ENCODE results near the gene ASTN2. TPM values are rescaled to one million over a fixed set of nuclear protein-coding genes. Genes with fewer than 3 reads are reported as not detected.

The ASTN2 gene
- total and polyA plus RNA-seq, 10 donors, result 0.87 to 6.1 (median 3.7) TPM

DNA sequence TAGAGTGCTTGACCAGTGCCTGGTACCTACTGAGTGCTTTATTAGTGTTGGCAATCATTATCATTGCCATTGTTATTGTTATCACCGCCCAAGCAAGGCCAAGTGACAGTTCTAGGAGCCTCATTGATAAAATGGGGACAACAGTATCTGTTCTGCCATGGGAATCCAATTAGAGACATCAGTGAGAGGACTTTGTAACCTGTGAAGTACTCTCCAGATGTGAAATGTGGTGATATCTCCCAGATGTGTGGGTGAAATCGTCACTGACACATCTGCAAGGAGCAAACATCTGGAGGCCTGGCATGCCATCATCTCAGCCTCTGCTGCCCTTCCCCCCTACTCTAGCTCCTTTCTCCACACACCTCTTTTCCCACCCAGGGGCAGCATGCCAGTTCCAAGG lies 1000.5 kb downstream of the ASTN2 start:
- no peaks in the 10 kb centered on the region for H3K27me3 ChIP-seq (replicated peaks in 1 of 7)
- no peak for DNase-seq
- WGBS, 5 donors, result 67 to 87% (median 78%) methylated on average over 2 of the region's 2 CpGs

DNA sequence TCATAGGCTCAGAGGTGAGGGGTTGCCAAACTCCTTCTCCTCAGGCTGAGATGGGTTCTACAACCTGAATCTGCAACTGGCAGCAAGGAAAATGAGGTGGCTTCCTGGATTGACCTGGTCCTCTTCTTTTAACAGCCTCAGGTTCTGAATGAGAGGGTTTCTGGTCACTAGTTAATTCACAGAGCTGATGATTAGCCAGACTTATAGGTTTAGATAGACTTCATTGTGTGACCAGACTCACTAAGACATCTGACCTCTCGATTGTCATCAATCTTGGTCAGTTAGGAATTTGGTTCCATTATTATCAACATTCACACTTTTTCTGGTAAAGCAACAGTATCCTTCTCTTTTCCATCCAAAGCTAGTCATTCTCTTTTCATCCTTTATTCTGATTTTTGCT lies 1003.4 kb downstream of the ASTN2 start:
- H3K36me3 ChIP-seq, result no peaks in the 10 kb centered on the region
- no peaks in the 10 kb centered on the region for H3K27me3 ChIP-seq (replicated peaks in 1 of 7)
- H3K4me3 ChIP-seq, result no peak overlapping the region
- H3K9me3 ChIP-seq, result no peaks in the 10 kb centered on the region
- intact Hi-C loops (cut with DNase I; ENCODE audit: low total_unique reads), result no loop called here
- 80 to 97% (median 91%) methylated on average over 1 of the region's 1 CpG for WGBS, 5 donors
- TF ChIP-seq, protein P1, sequence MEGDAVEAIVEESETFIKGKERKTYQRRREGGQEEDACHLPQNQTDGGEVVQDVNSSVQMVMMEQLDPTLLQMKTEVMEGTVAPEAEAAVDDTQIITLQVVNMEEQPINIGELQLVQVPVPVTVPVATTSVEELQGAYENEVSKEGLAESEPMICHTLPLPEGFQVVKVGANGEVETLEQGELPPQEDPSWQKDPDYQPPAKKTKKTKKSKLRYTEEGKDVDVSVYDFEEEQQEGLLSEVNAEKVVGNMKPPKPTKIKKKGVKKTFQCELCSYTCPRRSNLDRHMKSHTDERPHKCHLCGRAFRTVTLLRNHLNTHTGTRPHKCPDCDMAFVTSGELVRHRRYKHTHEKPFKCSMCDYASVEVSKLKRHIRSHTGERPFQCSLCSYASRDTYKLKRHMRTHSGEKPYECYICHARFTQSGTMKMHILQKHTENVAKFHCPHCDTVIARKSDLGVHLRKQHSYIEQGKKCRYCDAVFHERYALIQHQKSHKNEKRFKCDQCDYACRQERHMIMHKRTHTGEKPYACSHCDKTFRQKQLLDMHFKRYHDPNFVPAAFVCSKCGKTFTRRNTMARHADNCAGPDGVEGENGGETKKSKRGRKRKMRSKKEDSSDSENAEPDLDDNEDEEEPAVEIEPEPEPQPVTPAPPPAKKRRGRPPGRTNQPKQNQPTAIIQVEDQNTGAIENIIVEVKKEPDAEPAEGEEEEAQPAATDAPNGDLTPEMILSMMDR (IDR thresholded peaks at IDR 0.05 in 8 of 11, conservative IDR thresholded peaks at IDR 0.05 in 3 of 11), result no peak
- TF ChIP-seq POLR2A (IDR thresholded peaks at IDR 0.05) (no peak), POLR2AphosphoS5 (IDR thresholded peaks at IDR 0.05) (no peak)
- no peaks in the 10 kb centered on the region for H3K4me1 ChIP-seq
- H3K27ac ChIP-seq, result no peak overlapping the region
- no peak for DNase-seq

More for the DNA sequence above, 1000.5 kb downstream of the ASTN2 start:
- Histone ChIP-seq H3K4me1 (no peaks in the 10 kb centered on the region), H3K36me3 (no peaks in the 10 kb centered on the region), H3K4me3 (no peak overlapping the region), H3K27ac (no peak overlapping the region), H3K9me3 (no peaks in the 10 kb centered on the region)
- TF ChIP-seq POLR2A (IDR thresholded peaks at IDR 0.05) (no peak), POLR2AphosphoS5 (IDR thresholded peaks at IDR 0.05) (no peak)
- TF ChIP-seq, protein P1 (IDR thresholded peaks at IDR 0.05 in 8 of 11, conservative IDR thresholded peaks at IDR 0.05 in 3 of 11), result no peak
- intact Hi-C loops (cut with DNase I; ENCODE audit: low total_unique reads), result no loop called here

DNA sequence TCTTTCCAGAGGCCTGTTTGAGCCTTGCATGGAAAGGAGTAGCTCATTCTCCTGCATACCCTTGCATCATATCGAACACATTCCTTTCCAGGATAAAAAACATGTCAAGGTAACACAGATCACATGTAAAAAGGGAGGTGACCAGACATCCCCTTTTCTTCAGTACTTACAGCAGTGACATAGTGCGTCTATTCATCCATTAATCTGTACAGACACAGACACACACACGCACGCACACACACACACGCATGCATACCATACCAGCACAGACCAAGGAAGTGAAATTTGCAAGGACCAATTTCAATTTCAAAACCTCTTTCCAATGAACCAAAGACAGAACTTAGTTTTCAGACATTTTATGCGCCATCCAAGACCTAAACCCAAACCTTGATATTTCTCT lies 1005.2 kb downstream of the ASTN2 start:
- Histone ChIP-seq H3K9me3 (no peaks in the 10 kb centered on the region), H3K27ac (no peak overlapping the region), H3K36me3 (no peaks in the 10 kb centered on the region), H3K4me3 (no peak overlapping the region), H3K4me1 (no peaks in the 10 kb centered on the region), H3K27me3 (replicated peaks in 1 of 7) (no peaks in the 10 kb centered on the region)
- 70 to 89% (median 79%) methylated on average over 6 of the region's 6 CpGs for WGBS, 5 donors
- intact Hi-C loops (cut with DNase I; ENCODE audit: low total_unique reads), result no loop called here
- DNase-seq, result no peak
- TF ChIP-seq POLR2AphosphoS5 (IDR thresholded peaks at IDR 0.05), result no peak
- TF ChIP-seq, protein P1 (IDR thresholded peaks at IDR 0.05 in 8 of 11, conservative IDR thresholded peaks at IDR 0.05 in 3 of 11), result no peak
- TF ChIP-seq POLR2A (IDR thresholded peaks at IDR 0.05), result no peak

DNA sequence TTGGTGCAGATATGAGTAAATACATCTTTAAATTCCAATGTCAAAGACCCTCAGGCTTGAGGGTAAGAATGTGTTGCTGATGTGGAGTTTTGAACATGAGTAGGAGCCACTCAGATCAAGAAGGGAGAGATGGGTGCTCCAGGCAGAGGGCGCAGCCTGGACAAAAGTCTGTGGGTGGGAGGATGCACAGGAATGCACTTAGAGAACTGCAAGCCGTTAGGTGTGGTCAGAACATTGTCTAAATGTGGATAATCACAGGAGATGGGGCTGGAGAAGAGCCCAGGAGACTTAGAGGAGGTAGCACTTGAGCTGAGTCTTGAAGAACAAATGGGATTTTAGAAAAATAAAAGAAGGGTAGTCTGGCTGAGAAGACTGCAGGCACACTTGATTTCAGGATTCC lies 1005.7 kb downstream of the ASTN2 start:
- H3K9me3 ChIP-seq, result no peaks in the 10 kb centered on the region
- no peaks in the 10 kb centered on the region for H3K36me3 ChIP-seq
- 71 to 89% (median 78%) methylated on average over 2 of the region's 2 CpGs for WGBS, 5 donors
- no peaks in the 10 kb centered on the region for H3K4me1 ChIP-seq
- TF ChIP-seq, protein P1 (IDR thresholded peaks at IDR 0.05 in 8 of 11, conservative IDR thresholded peaks at IDR 0.05 in 3 of 11), result no peak
- TF ChIP-seq POLR2A (IDR thresholded peaks at IDR 0.05) (no peak), POLR2AphosphoS5 (IDR thresholded peaks at IDR 0.05) (no peak)
- H3K27ac ChIP-seq, result no peak overlapping the region
- no peaks in the 10 kb centered on the region for H3K27me3 ChIP-seq (replicated peaks in 1 of 7)
- no peak overlapping the region for H3K4me3 ChIP-seq
- DNase-seq, result no peak
- intact Hi-C loops (cut with DNase I; ENCODE audit: low total_unique reads), result no loop called here

Measured in spleen (tissue), 11 donors.